Measurements from ENCODE around the gene FBXO9.

FBXO9 gene

GRCh38 chr6:53095716-53096115, 30.5 kb downstream of the FBXO9 start:
- no peak for DNase-seq

- no peak for DNase-seq
These were observed 35.4 kb downstream of the FBXO9 start for GRCh38 chr6:53100561-53100960.

- no peak for DNase-seq
These were observed 35.8 kb downstream of the FBXO9 start for GRCh38 chr6:53101006-53101405.

- DNase-seq = no peak
These were observed 38.9 kb downstream of the FBXO9 start for GRCh38 chr6:53103993-53104675.

- DNase-seq = no peak
These were observed 39.7 kb downstream of the FBXO9 start for GRCh38 chr6:53104916-53105315.

- no peak for DNase-seq
These were observed 41.9 kb downstream of the FBXO9 start for GRCh38 chr6:53107091-53107490.

DNA sequence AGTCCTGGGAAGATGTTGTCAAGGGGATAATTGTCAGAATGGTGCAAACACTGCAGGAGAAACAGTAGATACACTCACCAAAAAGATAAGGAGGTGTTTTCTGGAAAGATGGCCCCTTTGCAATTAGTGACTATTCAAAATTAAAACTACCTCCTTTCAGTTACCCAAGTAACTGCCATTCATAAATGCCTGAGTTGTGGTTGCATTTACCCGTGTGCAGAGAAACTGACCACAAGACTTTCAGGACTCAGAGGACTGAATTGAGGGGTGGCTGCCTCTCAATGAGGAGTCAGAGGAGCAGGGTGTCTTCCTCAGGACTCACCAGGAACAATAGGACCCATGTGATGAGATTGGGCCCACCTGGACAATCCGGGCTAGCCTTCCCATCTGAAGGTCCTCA, 44.4 kb downstream of the FBXO9 start:
- no peak for DNase-seq

DNA sequence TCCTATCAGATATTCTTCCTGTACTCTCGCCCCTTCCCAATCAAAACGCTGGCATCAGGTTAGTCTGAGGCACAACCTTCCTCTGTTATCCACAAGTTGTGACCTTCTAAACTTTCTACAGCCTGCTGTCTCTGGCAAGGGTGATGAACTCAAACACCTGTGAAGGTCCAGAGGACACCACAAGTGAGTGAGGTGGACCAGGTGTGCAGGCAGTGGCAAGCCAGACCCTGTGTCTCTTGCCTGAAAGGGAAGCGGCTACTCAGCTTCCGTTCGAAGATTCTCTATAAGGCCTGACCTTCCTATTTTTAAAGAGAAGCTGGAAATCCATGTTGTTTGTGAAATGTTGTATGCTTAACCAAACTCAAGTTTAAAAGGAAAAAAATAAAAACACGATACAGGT, 46.7 kb downstream of the FBXO9 start:
- DNase-seq = no peak

GRCh38 chr6:53112404-53112803, 47.2 kb downstream of the FBXO9 start:
- DNase-seq = no peak

- no peak for DNase-seq
These were observed 47.7 kb downstream of the FBXO9 start for GRCh38 chr6:53112871-53113270.

DNA sequence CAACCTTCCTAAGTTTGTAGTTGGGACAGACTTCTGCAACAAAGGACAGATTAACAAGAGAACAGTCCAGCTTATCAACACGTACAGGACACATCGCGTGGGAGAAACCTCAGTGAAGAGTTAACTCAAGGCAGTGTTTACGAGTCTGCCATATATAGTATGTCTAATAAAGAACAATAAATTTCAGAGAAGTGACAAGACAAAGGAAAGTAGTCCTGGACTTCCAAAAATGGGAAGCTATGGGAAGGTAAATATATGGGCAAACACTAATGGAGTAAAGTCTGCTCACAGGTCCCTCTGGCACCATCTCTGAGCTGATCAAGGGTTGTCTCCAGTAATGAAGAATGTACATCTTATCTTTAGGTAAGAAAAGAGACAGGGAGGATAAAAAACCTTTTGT, 48.5 kb downstream of the FBXO9 start:
- DNase-seq = no peak

DNA sequence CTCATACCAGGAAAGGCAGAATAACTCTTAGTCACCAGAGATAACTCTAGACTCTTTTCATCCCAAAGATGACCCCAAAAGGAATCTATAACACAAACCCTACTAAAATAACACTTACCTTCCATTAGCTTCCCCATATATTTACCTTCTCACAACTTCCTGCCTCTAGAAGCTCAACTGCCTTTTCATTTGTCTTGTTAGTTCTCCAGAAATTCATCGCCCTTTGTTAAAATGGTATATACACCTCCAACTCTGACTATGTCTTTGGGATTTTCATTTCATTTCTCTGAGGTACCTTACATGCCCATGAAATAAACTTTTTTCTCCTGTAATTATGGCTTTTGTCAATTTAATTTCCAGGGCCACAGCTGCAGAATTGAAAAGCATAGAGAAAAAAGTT, 49.9 kb downstream of the FBXO9 start:
- DNase-seq = no peak

DNA sequence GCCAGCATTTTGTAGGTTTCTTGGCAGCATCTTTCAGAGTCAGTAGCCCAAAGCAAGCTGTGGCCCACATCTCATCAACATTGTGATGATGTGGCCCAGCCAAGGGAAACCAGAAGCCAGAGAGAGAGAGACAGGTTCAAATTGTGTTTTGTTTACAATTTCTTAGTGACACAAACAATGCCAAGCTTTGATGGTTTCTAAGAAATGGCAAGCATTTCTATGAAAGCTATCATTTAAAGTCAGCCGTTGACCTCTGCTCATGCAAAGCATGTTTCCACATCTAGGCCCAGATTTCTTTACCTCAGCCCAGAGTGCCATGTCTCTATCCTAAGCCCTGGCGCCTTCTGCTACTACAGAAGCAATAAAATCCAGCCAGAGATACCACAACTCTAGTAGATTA, 50.5 kb downstream of the FBXO9 start:
- DNase-seq = no peak

GRCh38 chr6:53119349-53119748, 54.1 kb downstream of the FBXO9 start:
- DNase-seq = no peak

DNA sequence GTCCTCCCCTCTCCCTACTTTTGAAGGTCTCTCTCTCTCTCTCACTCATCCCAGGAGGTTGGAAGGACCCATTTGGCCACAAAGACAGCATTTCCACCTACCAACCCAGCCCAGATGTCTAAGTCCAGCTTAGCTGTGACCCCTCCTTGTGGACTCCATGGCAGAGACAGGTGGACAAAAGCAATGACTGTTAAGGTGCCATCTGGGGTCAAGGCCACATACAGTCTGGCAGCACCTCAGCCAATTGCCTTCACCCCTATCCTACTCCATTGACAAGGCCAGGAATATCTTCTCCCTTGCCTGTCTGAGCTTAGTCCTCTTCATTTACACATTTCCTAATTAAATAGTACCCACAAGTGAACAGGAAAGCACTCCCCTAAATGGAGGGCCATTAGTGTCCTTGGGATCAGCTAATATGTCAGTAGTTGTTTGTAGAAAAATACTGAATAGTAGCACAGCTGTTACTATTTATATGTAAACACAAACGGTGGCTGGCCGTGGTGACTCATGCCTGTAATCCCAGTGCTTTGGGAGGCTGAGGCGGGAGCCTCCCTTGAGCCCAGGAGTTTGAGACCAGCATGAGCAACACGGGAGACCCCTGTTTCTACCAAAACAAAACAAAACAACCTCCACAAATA, 54.7 kb downstream of the FBXO9 start:
- DNase-seq = no peak

DNA sequence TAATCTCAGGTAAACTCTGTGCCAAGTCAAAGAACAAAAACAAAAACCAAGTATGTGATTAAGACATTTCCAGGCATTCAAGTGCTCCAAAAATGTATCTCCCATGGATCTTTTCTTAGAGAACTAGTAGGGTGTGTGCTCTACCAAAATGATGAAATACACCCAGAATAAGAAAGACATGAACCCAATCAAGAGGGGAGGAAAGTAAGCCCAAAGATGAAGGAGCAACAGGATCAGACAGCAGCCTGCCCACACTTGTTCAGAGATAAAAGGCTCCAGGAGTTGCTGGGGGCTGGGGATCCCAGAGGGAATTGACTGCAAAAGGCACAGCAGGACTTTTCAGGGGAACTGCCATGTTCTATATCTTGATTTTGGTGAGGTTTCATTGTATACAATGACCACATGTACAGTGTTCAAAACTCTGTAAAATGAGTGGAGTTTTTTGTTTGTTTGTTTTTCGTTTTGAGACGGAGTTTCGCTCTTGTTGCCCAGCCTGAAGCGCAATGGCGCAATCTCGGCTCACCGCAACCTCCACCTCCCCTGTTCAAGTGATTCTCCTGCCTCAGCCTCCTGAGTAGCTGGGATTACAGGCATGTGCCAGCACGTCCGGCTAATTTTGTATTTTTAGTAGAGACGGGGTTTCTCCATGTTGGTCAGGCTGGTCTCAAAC, 59.1 kb downstream of the FBXO9 start:
- no peak for DNase-seq

- no peak for DNase-seq
These were observed 60.1 kb downstream of the FBXO9 start for GRCh38 chr6:53125276-53125675.

GRCh38 chr6:53128842-53129241, 63.6 kb downstream of the FBXO9 start:
- no peak for DNase-seq

DNA sequence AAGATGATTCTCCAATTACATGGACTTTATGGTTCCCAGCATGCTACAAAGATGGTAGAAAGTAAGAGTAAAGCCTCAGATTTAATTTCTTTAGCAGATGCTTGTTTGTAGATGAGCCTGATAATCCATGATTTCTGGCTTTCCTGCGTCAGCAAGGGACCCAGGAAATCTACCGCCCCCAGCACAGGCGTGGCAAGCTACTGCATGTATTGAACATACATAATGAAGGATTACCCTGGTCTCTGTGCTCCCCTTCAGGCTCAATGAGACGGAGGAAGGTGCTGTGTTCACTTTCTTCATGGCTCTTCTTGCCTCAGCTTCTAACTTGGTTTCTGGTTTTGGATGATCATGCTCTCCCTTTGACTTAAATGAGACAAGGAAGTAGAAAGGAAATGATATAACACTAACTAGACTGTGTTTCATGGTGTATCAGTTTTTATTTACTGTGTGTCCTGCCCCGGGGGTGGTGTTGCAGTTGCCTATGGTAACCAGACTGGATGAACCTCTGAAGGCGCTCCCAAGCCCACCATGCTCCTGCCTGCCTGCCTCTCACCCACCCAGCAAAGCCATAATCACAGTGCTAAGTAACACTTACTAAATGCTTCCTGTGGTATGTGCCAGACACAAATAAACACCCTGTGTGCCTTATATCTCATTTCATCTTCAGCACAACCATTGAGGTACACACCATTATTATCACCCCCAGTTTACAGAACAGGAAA, 65.5 kb downstream of the FBXO9 start:
- DNase-seq = no peak

DNA sequence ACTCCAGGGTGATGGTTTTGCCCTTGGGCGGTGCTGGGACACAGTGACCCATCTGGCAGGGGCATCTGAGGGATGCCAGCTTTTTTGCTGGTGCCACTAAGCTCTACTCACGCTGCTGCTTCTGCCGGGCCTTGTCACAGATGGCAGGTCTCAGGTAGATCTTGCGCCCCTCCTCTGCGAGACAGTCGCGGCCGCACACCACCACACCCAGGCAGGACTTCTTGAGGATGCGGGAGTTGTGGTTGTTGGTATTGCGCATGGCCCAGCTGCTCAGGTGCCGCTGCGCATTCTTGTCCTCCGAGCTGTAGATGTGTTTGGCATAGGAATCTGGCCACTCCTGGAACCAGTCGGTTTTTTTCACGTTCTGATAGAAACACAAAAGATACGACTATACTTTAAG, 68.8 kb downstream of the FBXO9 start:
- DNase-seq = no peak

DNA sequence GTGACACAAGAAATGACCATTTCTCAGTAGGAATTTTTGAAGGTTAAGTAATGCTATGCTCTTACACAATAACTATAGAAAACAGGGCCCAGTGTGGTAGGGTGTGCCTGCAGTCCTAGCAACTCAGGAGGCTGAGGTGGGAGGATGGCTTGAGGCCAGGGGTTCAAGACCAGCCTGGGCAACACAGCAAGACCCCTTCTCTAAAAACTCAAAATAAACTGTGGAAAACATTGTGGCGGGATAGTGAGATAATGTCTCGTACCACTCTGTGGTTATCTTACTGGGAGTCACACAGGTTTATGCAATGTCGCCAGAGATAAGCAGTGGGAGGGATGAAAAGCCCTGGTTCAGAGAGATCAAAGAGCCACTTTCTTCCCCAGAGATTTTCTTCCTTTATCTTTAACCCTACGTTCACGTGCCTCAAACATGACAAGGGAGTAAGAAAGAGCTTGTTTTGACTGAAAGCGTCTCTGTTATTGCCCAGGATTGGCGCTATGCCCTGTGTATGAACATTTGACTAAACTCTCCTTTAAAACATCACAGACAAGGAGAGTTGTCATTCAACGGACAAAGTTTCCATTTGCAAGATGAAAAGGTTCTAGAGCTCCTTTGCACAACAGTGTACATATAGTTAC, 69.5 kb downstream of the FBXO9 start:
- no peak for DNase-seq

DNA sequence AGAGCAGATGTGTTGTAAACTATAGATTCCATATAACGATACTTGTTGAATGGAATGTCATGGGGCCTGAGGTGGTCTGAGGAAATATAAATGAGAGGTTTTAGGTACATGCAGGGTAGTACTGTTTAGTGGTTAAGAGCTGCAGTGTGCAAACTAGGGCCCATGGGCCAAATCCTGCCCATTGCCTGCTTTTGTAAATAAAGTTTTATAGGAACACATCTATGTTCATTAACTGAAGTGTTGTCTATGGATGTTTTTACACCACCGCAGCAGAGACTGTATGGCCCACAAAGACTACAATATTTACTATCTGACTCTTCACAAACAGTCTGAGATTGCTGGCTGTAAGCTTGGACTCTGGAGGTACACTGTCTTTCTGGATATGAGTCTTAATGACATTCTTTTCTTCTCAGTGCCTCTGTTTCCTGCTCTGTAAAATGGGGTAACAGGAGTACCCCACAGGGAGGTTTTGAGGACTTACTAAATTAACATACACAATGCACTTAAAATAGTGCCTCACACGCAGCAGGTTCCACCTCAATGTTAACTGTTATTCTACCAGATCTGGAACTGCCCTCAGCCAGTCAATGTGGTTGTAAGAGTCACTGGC, 70.9 kb downstream of the FBXO9 start:
- no peak for DNase-seq
